Subcutaneous adipose tissue (tissue), 4 donors: ENCODE results near the gene TM9SF1. TPM values are rescaled to one million over a fixed set of nuclear protein-coding genes. Genes with fewer than 3 reads are reported as not detected.

Experiments
- total RNA-seq, 4 donors: library from RNA; depleted of rRNA; stranded (reverse); fragments of >200 nt; gene quantifications; one replicate each; pipeline ENCODE4 v1.1.0, GENCODE V29; 2016
- TF ChIP-seq, protein P1 (sequence below): fragments of 450-650 bp; IDR thresholded peaks from one replicate; pipeline ENCODE4 v1.5.1; 2016; ENCODE audit warnings: low read depth, mild to moderate bottlenecking, control low read depth, antibody characterized with exemption, moderate library complexity

The TM9SF1 gene
- total RNA-seq, 4 donors from 2014 or later = 36.7 to 46.6 (median 41.5) TPM

DNA sequence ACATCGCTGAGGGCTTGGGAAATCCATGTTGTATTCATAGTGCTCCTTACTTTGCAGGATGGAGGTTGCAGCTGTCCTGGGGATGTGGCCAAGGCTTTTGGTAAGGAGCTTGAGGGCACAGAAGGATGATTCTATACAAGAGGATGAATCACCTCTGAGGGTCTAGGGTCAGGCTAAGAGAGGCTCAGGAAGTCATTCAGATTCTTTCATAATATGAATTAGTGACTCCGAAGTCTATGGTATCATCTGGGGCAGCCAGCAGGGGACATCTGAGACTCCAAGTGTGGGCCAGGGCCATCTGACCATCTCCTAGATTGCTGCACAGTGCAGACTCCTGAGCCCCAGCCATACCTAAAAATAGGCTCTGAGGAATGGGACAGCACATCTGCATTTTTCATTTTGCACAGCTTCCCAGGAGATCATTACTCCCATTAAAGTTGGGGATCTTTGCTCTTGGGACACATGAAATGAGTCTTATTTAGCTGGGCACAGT is 42.3 kb upstream of the TM9SF1 start:
- TF ChIP-seq, protein P1, sequence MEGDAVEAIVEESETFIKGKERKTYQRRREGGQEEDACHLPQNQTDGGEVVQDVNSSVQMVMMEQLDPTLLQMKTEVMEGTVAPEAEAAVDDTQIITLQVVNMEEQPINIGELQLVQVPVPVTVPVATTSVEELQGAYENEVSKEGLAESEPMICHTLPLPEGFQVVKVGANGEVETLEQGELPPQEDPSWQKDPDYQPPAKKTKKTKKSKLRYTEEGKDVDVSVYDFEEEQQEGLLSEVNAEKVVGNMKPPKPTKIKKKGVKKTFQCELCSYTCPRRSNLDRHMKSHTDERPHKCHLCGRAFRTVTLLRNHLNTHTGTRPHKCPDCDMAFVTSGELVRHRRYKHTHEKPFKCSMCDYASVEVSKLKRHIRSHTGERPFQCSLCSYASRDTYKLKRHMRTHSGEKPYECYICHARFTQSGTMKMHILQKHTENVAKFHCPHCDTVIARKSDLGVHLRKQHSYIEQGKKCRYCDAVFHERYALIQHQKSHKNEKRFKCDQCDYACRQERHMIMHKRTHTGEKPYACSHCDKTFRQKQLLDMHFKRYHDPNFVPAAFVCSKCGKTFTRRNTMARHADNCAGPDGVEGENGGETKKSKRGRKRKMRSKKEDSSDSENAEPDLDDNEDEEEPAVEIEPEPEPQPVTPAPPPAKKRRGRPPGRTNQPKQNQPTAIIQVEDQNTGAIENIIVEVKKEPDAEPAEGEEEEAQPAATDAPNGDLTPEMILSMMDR = no peak

DNA sequence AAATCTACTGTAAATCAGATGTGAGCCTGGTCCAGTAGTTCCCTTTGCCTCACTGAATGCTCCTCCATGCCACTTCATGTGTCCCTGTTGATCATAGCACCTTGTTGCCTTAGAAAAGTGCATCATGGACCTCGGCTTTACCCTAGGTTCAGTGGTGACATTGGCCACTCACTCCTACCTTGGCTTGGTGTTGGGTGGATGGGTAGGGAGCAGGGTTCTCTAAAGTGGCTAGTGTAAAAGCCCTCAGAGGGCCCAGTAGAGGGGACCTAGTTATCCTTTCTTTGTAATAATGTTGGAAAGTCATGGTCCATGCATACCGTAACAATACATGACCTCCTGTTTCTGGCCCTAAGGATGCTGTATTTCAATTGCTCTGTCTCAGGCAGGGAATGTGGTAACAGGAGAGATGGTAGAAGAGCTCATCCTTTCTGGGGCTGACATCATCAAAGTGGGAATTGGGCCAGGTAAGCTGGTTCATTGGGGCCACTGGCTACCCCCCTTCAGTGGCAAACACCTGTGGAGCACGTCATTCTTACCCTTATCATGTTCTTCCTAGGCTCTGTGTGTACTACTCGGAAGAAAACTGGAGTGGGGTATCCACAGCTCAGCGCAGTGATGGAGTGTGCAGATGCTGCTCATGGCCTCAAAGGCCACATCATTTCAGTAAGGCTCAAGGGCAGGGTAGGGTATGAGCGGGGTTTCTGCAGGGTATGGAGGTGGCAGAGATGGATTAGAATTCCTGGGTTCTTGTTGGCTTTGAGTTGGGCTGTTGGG is 41.6 kb upstream of the TM9SF1 start:
- TF ChIP-seq, protein P1 = no peak

DNA sequence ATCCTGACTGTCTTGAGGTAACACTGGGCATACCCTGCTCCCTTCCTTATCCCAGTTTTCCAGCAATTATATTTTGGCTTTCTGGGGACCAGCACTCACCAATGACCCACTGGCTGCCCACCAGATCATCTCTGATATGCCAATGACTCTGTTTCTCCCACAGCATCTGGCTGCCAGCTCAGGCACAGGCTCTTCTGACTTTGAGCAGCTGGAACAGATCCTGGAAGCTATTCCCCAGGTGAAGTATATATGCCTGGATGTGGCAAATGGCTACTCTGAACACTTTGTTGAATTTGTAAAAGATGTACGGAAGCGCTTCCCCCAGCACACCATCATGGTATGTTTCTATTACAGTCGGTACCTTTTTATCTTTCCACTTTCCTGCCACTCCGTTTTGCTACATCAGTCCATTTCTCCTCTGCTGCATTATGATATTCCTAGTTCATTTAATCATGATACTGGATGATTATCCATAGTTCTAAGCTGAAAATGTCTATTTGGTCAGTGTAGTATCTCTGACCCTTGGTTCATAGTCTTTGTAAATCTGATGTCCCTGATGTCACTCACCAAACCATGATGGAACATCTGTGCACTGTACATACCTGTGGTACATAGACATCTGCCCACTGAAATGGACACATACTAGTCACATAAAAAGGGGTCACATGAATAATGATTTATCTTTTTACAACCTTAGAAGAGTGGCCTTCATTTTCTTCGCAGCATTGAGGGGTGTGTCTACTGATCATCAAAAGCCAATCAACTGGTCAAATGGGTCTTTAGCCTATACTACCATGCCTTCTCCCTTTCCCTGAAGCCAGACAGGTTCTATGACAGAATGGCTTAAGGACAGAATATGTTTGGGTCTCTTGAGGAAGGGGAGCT is 40.8 kb upstream of the TM9SF1 start:
- TF ChIP-seq, protein P1 = no peak

DNA sequence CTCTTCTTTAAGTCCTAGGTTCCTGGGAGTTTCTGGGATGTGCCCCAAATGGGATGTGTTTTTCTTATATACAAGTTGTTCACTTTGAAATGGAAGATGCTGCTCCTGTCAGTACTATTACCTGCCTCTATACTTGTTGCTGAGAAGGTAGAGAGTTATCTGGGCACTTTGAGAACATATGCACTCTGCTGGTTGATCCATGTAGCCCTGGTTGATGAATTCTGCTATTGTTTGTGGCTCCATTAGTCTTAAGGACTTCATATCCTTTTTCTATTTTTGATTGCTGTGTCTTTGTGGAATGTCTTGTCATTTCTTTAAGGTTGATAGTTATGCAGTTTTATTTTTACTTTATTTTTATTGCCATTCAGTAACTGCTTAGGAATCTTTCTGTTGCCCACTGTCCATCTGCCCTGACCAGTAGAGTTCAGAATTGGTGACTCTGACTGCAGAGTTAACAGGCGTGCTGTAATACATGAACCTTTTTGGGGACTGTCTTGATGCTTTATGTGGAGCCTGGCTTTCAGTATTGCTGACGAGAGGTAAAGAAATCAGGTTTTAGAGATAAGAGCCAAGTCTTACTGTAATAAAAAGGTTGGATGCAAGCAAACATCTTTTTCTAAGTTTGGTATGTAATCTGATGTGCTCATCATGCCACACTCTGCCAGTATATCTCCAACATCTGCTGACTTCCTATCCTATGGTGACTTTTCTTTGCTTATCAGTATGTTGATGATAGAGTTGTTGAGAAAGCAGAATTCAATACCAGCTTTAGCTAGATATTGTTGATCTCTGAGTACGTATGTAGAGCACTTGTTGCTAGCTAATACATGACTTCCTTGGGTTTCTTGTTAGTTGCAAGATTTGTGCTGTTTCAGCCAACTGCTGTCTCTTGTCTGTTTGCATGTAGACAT is 39.1 kb upstream of the TM9SF1 start:
- TF ChIP-seq, protein P1 = no peak

DNA sequence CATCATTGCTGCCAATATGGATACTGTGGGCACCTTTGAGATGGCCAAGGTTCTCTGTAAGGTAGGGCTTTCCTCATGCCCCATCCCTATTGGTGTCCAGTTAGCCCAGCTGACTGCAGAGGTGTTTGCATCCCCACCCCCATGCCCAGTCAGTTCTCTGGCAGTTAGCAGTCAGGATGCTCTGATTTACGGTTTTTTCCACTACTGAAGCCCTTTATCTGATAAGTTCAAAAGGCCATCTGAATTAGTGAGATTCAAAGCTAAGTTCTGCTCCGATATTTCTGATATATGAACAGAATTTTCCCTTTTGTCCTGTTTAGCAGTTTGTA is 38.3 kb upstream of the TM9SF1 start:
- TF ChIP-seq, protein P1 = no peak

DNA sequence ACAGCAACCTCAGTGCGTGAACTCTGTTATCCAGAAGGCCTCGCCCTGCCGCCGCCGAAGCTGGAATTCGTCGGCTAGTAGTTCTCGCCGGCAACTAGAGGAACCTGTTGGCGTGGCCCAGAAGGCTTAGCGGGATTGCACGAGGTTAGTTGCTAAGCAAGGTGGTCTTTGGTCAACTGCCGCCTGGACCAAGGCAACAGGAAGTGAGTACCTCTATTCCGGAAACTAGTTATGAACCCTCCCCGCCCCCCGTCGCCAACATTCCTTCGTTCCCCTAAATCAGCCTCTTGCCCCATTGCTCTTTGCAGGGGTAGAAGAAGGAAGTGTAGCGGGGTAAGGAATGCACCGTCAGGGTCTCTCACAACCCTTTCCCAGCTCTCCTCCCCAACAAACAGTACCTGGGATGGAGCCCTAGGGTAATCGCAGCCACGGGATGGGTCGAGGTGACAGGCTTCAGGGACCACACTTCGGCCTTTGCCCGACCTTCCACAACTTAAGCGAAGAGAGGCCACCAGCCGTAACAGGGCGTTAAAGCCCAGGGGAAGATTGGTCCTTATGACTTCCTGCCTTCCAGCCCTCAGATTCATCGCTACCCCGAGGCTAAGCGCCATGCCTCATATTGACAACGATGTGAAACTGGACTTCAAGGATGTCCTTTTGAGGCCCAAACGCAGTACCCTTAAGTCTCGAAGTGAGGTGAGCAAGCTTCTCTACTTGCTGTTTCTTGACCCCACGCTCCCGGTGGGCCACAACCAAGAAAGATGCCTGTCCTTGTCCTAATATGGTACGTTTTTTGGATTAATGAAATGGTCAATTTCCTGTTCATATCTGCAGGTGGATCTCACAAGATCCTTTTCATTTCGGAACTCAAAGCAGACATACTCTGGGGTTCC is 37.6 kb upstream of the TM9SF1 start, which contains the start of gene GMPR2:
GMPR2 (plus strand) TSS at position 285 of the 893 bp plus-strand sequence; CDS start at position 610, 325 bp downstream.
- TF ChIP-seq, protein P1 = no peak
